GM12873 (cell line): ENCODE results near the gene PCDHA2.
A peak's percentile ranks its signal among the peaks of the same experiment; 100 is the strongest.

ENCODE experiments used
- TF ChIP-seq, protein P1 (sequence below): IDR thresholded peaks from 2 replicates; pipeline ENCODE4 v1.5.1; 2012; ENCODE audit warnings: low read depth, mild to moderate bottlenecking, moderate library complexity, low read length, control low read depth; ENCODE audit not compliant: insufficient read depth; ENCODE audit errors: missing control alignments

The PCDHA2 gene

DNA sequence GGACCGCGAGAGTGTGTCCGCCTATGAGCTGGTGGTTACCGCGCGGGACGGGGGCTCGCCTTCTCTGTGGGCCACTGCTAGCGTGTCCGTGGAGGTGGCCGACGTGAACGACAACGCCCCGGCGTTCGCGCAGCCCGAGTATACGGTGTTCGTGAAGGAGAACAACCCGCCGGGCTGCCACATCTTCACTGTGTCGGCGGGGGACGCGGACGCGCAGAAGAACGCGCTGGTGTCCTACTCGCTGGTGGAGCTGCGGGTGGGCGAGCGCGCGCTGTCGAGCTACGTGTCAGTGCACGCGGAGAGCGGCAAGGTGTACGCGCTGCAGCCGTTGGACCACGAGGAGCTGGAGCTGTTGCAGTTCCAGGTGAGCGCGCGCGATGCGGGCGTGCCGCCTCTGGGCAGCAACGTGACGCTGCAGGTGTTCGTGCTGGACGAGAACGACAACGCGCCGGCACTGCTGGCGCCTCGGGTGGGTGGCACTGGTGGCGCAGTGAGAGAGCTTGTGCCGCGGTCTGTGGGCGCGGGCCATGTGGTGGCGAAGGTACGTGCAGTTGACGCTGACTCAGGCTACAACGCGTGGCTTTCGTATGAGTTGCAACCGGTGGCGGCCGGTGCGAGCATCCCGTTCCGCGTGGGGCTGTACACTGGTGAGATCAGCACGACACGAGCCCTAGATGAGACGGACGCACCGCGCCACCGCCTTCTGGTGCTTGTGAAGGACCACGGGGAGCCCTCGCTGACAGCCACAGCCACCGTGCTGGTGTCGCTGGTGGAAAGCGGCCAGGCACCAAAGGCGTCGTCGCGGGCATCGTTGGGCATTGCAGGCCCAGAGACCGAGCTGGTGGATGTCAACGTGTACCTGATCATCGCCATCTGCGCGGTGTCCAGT lies 41.2 kb downstream of the PCDHA2 start:
- TF ChIP-seq, protein P1, sequence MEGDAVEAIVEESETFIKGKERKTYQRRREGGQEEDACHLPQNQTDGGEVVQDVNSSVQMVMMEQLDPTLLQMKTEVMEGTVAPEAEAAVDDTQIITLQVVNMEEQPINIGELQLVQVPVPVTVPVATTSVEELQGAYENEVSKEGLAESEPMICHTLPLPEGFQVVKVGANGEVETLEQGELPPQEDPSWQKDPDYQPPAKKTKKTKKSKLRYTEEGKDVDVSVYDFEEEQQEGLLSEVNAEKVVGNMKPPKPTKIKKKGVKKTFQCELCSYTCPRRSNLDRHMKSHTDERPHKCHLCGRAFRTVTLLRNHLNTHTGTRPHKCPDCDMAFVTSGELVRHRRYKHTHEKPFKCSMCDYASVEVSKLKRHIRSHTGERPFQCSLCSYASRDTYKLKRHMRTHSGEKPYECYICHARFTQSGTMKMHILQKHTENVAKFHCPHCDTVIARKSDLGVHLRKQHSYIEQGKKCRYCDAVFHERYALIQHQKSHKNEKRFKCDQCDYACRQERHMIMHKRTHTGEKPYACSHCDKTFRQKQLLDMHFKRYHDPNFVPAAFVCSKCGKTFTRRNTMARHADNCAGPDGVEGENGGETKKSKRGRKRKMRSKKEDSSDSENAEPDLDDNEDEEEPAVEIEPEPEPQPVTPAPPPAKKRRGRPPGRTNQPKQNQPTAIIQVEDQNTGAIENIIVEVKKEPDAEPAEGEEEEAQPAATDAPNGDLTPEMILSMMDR = no peak

DNA sequence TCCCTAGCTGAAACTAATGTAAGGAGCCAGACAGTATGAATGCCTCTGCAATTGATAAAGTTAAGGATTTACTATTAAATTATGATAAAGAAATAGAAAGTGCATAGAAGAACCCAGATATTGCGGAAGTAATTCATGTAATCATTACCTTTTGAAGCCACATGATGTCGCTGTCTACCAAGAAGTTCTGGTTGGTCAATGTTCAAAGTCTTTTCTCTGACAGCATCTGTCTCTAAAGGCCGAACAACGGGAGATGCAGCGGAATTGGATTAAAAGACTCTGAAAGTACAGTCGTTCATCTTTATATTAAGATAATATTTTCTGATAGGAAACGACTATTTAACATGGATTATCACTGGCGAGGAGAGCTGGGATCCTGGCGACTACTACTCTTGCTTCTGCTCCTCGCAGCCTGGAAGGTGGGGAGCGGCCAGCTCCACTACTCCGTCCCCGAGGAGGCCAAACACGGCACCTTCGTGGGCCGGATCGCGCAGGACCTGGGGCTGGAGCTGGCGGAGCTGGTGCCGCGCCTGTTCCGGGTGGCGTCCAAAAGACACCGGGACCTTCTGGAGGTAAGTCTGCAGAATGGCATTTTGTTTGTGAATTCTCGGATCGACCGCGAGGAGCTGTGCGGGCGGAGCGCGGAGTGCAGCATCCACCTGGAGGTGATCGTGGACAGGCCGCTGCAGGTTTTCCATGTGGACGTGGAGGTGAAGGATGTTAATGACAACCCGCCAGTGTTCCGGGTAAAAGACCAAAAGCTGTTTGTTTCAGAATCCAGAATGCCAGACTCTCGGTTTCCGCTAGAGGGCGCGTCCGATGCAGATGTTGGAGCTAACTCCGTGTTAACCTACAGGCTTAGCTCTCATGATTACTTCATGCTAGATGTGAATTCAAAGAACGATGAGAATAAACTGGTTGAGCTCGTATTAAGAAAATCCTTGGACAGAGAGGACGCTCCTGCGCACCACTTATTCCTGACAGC lies 46.6 kb downstream of the PCDHA2 start, which contains the start of gene PCDHA8:
Gene PCDHA8, plus strand, starts transcription at position 210 of the 985 bp plus-strand sequence. Its CDS starts 135 bp downstream, at position 345.
- TF ChIP-seq, protein P1 = peak; percentile 33

DNA sequence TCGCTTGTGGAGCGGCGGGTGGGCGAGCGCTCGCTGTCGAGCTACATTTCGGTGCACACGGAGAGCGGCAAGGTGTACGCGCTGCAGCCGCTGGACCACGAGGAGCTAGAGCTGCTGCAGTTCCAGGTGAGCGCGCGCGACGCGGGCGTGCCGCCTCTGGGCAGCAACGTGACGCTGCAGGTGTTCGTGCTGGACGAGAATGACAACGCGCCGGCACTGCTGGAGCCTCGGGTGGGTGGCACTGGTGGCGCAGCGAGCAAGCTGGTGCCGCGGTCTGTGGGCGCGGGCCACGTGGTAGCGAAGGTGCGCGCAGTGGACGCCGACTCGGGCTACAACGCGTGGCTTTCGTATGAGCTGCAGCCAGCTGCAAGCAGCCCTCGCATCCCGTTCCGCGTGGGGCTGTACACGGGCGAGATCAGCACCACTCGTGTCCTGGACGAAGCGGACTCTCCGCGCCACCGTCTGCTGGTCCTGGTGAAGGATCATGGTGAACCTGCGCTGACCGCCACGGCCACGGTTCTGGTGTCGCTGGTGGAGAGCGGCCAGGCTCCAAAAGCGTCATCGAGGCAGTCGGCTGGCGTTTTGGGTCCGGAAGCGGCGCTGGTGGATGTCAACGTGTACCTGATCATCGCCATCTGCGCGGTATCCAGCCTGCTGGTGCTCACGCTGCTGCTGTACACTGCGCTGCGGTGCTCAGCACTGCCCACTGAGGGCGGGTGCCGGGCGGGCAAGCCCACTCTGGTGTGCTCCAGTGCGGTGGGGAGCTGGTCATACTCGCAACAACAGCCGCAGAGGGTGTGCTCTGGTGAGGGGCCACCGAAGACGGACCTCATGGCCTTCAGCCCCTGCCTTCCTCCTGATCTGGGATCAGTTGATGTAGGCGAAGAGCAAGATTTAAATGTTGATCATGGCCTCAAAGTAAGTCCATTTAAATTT lies 48.4 kb downstream of the PCDHA2 start:
- TF ChIP-seq, protein P1 = no peak
